Ovary (tissue), 9 donors: Measurements from ENCODE around the gene ITPR3. TPM values are rescaled to one million over a fixed set of nuclear protein-coding genes. Genes with fewer than 3 reads are reported as not detected.

Experiments
- DNase-seq, 5 donors: peaks; one replicate each; pipeline ENCODE4 v3.0.0-alpha.2; 2019 to 2020
- H3K27ac ChIP-seq, 2 donors: fragments of 200-600 bp; one replicate each; pipeline versions ENCODE4 v1.5.1 to v1.8.0; 2019 to 2022
- H3K27me3 ChIP-seq: fragments of 200-600 bp; one replicate; pipeline ENCODE4 v1.8.0; 2022
- H3K36me3 ChIP-seq: fragments of 200-600 bp; sonication (generic); one replicate; pipeline ENCODE4 v1.5.1; 2019
- H3K4me1 ChIP-seq: one replicate; pipeline ENCODE4 v1.8.1; 2013; ENCODE audit warnings: mild to moderate bottlenecking, moderate library complexity; ENCODE audit not compliant: insufficient read depth
- H3K4me3 ChIP-seq: fragments of 200-600 bp; sonication (generic); one replicate; pipeline ENCODE4 v1.5.1; 2017
- H3K9me3 ChIP-seq, 2 donors: fragments of 200-600 bp in 1 of 2; sonication (generic) in 1 of 2; one replicate each; pipeline versions ENCODE4 v1.5.1 to v1.8.1; 2013 to 2019; ENCODE audit warnings: mild to moderate bottlenecking in 1 of 2, moderate library complexity in 1 of 2
- EP300 ChIP-seq: sonication (generic); formaldehyde crosslinking; IDR thresholded peaks from one replicate; pipeline ENCODE4 v1.6.1; 2017; ENCODE audit warnings: antibody characterized with exemption
- POLR2A ChIP-seq: fragments of 450-650 bp; IDR thresholded peaks from one replicate; pipeline ENCODE4 v1.6.1; 2017; ENCODE audit warnings: antibody characterized with exemption, mild to moderate bottlenecking, moderate library complexity
- WGBS, 3 donors: extraction: QIAGEN DNeasy Blood & Tissue Kit in 1 of 3; methylation state at CpG; one replicate each; pipeline versions ENCODE4 v1.1.5 to v1.1.7; 2013 to 2017; 5-methylcytosine and 5-hydroxymethylcytosine counted together
- intact Hi-C, 4 donors: fragments of 100-400 bp; cut with DNase I; formaldehyde crosslinking; loops; one replicate each; pipeline versions ENCODE4 v1.11.0 to v1.15.1; 2022 to 2023
- polyA plus RNA-seq, 2 donors: library from polyadenylated mRNA; stranded (reverse); fragments of 200-250 nt in 1 of 2; fragments of 350-450 nt in 1 of 2; fragmentation: Illumina TruSeq in 1 of 2; extraction: RNeasy Lipid Tissue Mini Kit (QIAGEN cat#74804) in 1 of 2; gene quantifications; one replicate each; pipeline ENCODE4 v1.2.3, GENCODE V29; 2013 to 2014
- total RNA-seq, 7 donors: library from RNA; depleted of rRNA in 2 of 7; stranded (reverse); fragments of >200 nt in 2 of 7; fragmentation: NEBNext Ultra II Directional in 3 of 7; extraction: Animal tissue kit (Norgen Biotek cat#: 25700) in 3 of 7; gene quantifications; one replicate each; pipeline versions ENCODE4 v1.1.0 to v1.2.4, GENCODE V29; 2016 to 2023
- TF ChIP-seq, protein P1 (sequence below), 3 donors: fragments of 450-650 bp in 2 of 3; fragments of 200-600 bp in 1 of 3; IDR thresholded peaks; one replicate each; pipeline versions ENCODE4 v1.5.1 to v1.8.0; 2016 to 2022; ENCODE audit warnings: antibody characterized with exemption in 3 of 3, mild to moderate bottlenecking in 1 of 3
- donor health status: DM: no; HTN: no; CAD: no; lungs with moderate emphysema.
- donor health status: DM: no; HTN: no; CAD: no.
- donor health status: Bipolar disorder and iron deficiency.
- donor health status: DM: yes; HTN: yes; CAD: no.
- donor health status: DM: no; HTN: no; CAD: no.
- donor health status: DM: yes; HTN: yes; CAD: no.

Gene ITPR3
- total and polyA plus RNA-seq, 9 donors, result 3.6 to 31.1 (median 11.7) TPM

DNA sequence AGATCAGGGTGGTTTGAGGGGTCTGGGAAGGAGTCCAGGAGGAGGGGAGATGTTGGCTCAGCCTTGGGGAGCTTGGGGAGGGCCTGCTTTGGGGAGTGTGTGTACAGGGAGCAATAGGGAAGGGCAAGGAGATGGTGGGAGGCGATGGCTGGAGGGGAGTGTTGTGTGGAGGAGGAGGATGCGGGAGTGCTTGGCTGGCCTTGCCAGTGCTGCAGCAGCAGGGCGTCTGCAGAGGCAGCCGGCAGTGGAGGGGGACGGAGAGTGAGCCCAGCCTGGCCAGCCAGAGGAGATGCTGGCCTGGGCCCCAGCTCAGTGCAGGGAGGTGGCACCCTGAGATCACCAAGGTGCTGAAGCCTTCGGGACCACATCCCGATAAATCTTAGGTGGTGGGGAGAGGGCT, 121.7 kb downstream of the ITPR3 start:
- TF ChIP-seq, protein P1, sequence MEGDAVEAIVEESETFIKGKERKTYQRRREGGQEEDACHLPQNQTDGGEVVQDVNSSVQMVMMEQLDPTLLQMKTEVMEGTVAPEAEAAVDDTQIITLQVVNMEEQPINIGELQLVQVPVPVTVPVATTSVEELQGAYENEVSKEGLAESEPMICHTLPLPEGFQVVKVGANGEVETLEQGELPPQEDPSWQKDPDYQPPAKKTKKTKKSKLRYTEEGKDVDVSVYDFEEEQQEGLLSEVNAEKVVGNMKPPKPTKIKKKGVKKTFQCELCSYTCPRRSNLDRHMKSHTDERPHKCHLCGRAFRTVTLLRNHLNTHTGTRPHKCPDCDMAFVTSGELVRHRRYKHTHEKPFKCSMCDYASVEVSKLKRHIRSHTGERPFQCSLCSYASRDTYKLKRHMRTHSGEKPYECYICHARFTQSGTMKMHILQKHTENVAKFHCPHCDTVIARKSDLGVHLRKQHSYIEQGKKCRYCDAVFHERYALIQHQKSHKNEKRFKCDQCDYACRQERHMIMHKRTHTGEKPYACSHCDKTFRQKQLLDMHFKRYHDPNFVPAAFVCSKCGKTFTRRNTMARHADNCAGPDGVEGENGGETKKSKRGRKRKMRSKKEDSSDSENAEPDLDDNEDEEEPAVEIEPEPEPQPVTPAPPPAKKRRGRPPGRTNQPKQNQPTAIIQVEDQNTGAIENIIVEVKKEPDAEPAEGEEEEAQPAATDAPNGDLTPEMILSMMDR (IDR thresholded peaks at IDR 0.05), result no peak
- TF ChIP-seq POLR2A (no peak), EP300 (no peak)
- DNase-seq, result peak in 4 of 5 donors; percentile 34 to 72 (median 64)
- H3K4me1 ChIP-seq, result peaks cover 2% of the 10 kb centered on the region

DNA sequence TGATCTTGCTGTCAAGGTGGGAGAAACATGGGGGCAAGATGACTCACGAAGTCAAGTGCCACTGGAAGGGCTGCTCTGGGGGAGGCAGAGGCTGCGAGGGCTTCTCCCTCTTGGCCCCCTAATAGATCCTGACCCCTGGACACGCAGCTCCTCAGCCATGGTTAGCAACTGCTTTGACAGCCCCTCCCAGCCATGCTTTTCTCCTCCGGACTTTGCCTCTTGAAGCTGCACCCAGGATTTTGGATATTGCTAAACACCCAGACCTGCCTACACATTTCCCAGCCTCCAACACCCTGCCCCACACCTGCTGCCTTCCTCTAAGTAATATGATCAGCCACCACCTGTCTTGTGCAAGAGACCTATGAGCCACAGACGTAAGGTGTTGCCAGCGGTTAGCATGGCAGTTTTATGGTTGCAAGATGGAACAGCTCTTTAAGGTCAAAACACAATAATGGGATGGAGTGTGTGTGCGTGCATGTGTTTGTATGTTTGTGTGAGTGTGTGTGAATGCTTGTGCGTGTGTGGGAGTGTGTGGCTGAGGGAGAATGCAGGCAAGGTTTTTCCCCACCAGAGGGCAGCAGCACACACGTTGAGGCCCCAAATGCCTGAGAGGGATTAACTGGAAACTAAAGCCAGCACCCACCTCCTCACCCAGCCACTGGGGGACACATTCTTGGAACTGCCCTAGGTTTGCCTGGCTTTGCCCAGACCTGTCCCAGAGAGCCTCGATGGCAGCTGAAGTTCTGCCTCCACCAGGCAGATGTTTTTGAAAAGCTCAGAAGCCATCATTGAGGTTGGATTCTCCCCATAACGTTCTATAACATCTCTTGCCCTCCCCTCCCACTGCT, 123.1 kb downstream of the ITPR3 start:
- H3K27ac ChIP-seq, result no peak overlapping the region
- intact Hi-C loops, result loop anchor here in 2 of 4 donors (10.0 kb wide), 1 partner anchor 411 kb away; no protein-coding TSS in a partner anchor
- TF ChIP-seq EP300 (no peak), POLR2A (no peak)
- TF ChIP-seq, protein P1 (IDR thresholded peaks at IDR 0.05), result peak; percentile 53 to 85 (median 79)
- DNase-seq, result peak; percentile 68 to 84 (median 80)
- 31 to 32% (median 32%) methylated on average over 11 of the region's 11 CpGs for WGBS, 3 donors
- H3K27me3 ChIP-seq, result no peaks in the 10 kb centered on the region
- no peaks in the 10 kb centered on the region for H3K9me3 ChIP-seq
- H3K4me1 ChIP-seq, result peaks cover 2% of the 10 kb centered on the region
- no peaks in the 10 kb centered on the region for H3K36me3 ChIP-seq
- no peak overlapping the region for H3K4me3 ChIP-seq

More for the DNA sequence above, 121.7 kb downstream of the ITPR3 start:
- no peaks in the 10 kb centered on the region for H3K36me3 ChIP-seq
- no peaks in the 10 kb centered on the region for H3K9me3 ChIP-seq
- intact Hi-C loops, result loop anchor here in 3 of 4 donors (1.0 to 10.0 kb wide), 2 partner anchors 29 to 412 kb away; no protein-coding TSS in a partner anchor
- no peak overlapping the region for H3K27ac ChIP-seq
- H3K4me3 ChIP-seq, result no peak overlapping the region
- H3K27me3 ChIP-seq, result no peaks in the 10 kb centered on the region
- 5 to 9% (median 5%) methylated on average over 7 of the region's 7 CpGs for WGBS, 3 donors

DNA sequence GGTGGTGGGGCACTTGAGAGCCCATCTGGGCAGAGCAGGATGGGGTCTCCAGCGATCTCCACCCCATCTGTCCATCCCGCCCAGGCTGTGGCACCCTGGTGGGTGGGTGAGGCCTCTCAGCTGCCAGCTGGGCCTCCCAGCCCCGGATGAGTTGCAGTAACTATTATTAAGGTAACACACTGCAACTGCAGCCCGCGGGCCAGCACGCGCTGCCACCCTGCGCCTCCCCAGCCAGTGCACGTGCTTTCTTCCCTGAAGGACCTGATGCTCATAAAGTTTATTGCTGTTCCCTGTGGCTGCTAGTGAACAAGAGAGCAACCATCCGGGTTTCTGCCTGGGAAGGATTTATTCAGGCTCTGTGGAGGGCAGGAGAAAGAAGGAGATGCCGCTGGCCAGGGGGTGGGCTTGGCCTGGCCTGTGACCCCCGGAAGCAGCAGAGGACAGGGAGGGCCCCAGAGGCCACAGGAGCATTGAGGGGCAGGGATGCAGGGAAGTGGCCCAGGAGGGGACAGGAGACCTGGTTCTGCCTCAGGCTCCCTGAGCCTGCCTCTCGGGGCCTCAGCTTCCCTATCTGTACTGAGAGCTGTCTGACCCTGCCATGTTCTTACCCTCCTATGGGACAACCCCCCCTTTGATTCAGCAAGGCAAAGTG, 123.9 kb downstream of the ITPR3 start:
- no peaks in the 10 kb centered on the region for H3K9me3 ChIP-seq
- H3K27ac ChIP-seq, result no peak overlapping the region
- peaks cover 2% of the 10 kb centered on the region for H3K4me1 ChIP-seq
- intact Hi-C loops, result loop anchor here in 2 of 4 donors (10.0 kb wide), 1 partner anchor 410 kb away; no protein-coding TSS in a partner anchor
- H3K36me3 ChIP-seq, result no peaks in the 10 kb centered on the region
- DNase-seq, result no peak
- no peaks in the 10 kb centered on the region for H3K27me3 ChIP-seq
- H3K4me3 ChIP-seq, result no peak overlapping the region
- WGBS, 3 donors, result 62 to 76% (median 74%) methylated on average over 13 of the region's 13 CpGs
- TF ChIP-seq EP300 (no peak), POLR2A (no peak)
- TF ChIP-seq, protein P1 (IDR thresholded peaks at IDR 0.05), result no peak

DNA sequence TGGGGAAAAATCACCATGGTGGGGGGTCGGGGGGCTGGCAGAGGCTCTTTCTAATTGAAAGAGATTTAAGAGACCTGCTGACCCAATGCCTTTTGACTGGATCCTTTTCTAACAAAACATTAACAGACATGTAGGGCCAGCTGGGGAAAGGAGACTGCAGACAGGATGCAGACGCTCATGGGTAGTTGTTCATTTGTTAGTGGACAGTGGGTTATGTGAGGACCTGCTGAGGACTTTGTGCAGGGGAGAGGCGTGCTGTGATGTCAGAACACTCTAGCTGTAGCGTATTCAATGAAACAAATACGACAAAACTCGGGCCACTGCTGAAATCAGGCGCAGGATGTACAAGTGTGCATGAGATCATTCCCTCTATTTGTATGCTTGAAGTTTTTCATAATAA, 124.4 kb downstream of the ITPR3 start:
- no peaks in the 10 kb centered on the region for H3K36me3 ChIP-seq
- WGBS, 3 donors, result 76 to 89% (median 83%) methylated on average over 7 of the region's 7 CpGs
- peaks cover 2% of the 10 kb centered on the region for H3K4me1 ChIP-seq
- no peak for DNase-seq
- H3K9me3 ChIP-seq, result no peaks in the 10 kb centered on the region
- no peaks in the 10 kb centered on the region for H3K27me3 ChIP-seq
- intact Hi-C loops, result loop anchor here in 2 of 4 donors (10.0 kb wide), 1 partner anchor 409 kb away; no protein-coding TSS in a partner anchor
- no peak overlapping the region for H3K27ac ChIP-seq
- no peak overlapping the region for H3K4me3 ChIP-seq
- TF ChIP-seq, protein P1 (IDR thresholded peaks at IDR 0.05), result no peak
- TF ChIP-seq POLR2A, result no peak
- no peak for TF ChIP-seq EP300
